Embryonic facial prominence (tissue), 1 donor: ENCODE results near the gene MEMO1.
"Not testable (repeated sequence)": the region's sequence is repeated elsewhere in the genome, so short reads cannot be mapped to it uniquely, and the experiment has no call there.

Experiments used
- DNase-seq: peaks from one replicate; pipeline ENCODE4 v3.0.0-alpha.2; 2016; ENCODE audit errors: extremely low spot score

MEMO1 gene

DNA sequence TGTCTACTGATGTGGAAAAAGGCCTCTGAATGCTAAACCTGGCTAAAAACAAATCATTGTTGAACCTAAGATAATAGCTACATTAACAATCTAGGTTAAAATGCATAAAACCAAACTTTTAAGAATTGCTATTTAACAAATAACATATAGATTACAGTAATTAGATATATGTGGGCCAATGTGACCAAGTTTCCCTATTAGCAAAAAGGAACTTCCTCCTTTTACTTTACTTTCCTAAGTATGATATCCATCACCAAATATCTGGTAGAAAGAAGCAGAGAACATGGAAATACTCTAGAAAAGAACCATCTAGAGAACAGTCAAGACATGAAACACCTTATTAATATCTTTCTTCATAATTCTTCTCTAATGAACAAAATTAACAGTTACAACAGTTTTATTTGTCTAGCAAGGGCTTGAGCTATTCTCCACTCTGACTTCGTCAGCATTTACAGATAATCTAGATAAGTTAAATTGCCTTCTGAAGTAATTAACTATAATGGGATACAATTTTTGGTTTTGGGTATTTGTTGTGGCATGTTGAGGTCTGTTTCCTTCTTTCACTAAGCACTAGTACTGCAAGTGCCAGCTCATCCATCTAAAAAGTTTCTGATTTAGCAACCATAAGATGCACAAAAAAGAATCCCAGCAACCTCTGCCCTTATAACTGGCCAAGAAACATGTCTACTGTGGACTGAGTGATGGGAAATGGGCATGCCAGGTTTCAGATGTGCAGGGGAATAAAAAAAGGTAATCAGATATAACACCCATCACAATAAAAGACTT lies 53.3 kb downstream of the MEMO1 start:
- no peak for DNase-seq

DNA sequence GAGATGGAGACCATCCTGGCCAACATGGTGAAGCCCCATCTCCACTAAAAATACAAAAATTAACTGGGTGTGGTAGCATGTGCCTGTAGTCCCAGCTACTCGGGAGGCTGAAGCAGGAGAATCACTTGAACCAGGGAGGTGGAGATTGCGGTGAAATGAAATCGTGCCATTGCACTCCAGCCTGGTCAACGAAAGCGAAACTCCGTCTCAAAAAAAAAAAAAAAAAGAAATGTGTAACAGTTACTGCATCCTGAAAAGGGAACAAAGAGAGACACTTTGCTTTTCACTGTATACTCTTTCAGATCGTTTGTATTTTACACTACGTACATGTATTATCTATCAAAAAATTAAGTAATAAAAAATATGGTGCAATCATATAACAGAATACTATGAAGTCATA lies 53.9 kb downstream of the MEMO1 start:
- not testable (repeated sequence) for DNase-seq

DNA sequence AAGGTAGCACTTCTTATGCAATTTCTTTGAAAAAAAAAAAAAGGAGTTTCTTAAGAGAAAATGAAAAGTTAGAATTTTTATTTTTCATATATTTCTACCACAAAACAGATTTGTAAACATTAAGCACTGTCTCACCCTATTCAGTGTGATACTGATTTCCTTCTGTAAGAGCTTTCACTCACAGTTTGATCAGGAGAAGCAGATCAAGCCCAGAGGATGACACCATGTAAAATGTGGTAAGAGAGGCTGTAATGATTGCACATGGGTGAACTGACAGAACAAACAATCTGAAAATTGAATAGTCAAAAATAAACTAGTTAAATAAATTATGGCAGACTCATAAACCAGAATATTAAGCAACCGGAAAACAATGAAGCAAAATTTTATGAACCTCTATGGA lies 54.5 kb downstream of the MEMO1 start:
- no peak for DNase-seq

DNA sequence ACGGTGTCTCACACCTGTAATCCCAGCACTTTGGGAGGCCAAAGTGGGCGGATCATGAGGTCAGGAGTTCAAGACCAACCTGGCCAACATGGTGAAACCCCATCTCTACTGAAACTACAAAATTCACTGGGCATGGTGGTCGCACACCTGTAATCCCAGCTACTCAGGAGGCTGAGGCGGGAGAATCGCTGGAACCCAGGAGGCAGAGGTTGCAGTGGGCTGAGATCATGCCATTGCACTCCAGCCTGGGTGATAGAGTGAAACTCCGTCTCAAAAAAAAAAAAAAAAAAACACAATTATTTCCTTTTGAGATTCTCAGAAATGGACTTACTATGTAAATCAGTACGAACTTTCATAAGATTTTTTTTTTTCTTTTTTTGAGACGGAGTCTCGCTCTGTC lies 57.7 kb downstream of the MEMO1 start:
- not testable (repeated sequence) for DNase-seq

DNA sequence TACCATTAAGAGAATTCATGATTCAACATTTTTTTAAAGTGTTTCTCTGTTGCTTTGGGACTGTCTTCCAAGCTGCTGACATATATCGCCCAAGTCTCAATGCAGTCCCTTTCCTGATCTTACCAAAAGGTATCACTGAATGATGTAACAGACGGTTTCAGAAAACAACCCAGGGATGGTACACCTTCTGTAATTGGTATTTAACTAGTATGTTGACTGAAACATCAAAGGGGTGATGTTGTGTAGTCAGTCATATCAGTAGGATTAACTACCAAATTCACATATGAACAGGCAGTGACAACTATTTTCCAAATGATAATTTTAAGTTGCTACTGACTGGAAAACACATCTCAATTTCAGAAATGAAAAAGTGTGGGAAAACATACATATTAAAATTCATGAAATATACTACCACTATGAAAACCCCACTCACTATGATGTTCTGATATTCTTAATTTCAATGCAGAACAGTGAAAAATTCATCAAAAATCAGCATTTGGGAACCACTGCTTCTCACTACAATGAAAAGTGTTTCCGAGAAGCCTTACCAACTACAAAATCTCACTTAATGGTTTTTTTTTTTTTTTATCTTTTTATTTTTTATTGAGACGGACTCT lies 59.8 kb downstream of the MEMO1 start:
- no peak for DNase-seq

DNA sequence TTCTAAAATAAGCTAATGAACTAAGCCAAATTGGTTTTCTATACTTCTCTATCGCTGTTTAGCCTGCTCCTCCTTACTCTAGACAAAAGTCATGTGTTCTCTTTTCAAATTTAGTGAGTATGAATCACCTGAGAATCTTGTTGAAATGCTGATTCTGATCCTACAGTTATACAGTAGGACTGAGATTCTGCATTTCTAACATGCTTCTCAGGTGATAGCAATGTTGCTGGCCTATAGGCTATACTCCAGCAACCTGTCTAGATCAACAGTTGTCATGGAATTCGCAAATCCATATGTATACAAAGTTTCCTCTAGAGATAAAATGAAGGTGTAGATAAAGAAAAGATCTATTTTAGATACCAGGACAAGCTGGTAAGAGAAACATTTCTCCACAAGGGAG lies 62.9 kb downstream of the MEMO1 start:
- DNase-seq = no peak

DNA sequence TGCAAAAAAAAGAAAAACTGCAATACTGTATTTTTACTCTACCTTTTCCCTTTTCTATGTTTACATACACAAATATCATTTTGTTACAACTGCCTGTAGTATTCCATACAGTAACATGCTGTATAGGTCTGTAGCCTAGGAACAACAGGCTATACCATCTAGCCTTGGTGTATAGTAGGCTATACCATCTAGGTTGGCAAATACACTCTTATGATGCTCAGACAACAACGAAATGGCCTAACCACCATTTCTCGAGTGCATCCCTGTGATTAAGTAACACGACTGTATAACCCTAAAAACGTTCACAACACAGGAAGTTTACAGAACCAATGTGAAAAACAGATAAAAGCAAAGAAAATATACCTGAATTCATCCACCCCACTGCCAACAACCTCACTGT lies 64.0 kb downstream of the MEMO1 start:
- no peak for DNase-seq

DNA sequence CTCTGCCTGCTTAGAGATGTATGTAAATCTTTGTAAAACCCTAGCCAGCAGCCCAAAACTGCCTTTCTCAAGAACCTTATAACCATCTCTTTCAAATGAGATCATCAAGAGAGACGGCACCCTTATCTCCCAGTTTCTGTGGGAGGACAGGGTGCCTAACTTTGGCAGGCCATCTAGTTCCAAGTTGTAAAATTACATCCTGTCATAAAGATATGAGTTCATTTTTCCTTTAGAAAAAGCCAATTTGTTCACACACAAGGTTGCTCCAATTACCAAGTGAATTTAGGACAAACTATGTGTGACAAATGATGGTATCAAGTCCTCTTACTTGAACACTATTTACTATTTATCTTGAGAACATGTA lies 65.3 kb downstream of the MEMO1 start:
- no peak for DNase-seq

DNA sequence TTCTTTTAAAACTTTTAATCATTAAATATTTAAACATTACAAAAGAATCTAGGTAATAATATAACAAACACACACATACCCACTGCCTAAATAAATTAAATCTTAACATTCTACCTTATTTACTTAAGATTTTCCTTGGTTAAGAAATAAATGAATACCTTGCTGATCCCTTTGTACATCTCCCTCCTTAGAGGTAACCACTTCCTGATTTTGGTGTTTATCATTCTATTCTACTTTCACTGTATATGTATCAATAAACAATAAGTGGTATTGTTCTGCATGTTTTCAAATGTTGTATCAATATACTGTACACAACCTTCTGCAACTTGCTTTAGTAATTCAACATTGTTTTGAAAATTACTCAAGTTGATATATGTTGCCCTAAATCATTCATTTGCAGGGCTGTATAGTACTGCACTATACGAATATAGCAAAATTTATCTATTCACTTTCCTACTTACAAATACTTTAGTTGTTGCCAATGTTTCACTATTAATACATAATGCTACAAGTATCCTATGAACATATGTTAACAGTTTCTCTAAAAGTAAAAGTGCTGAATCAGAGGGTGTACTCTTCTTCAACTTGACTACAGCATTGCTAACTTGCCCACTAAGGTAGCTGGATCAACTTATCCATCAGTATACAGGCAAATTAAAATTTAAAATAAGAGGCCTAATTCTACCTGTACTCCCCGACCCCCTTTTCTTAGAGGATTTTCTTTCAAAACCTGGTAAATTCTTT lies 65.8 kb downstream of the MEMO1 start:
- DNase-seq = no peak

DNA sequence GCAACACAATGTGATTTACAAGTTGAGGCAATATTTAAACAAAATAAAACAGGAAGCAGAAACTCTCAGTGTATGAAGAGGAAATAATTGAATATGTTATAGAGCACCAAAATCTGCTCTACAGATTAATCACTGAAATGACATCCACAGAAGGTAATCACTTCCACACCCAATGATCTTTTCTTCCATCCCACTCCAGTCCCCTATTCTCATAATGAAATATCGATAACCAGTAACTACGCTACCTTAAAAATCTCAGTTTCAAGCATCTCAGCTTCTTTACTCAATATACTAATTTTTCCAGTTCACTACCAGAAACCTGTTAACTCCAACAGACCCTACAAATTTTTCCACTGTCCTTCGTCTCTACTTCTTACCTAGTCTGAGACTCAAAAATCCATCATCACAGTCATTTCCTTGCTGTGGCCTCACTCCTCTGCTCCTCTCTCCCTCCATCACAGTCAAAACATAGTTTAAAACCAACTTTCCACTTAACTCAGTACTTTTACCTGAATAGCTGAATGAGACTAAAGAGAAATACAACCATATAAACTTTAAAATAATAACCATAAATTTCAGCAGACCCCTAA lies 67.1 kb downstream of the MEMO1 start:
- no peak for DNase-seq

DNA sequence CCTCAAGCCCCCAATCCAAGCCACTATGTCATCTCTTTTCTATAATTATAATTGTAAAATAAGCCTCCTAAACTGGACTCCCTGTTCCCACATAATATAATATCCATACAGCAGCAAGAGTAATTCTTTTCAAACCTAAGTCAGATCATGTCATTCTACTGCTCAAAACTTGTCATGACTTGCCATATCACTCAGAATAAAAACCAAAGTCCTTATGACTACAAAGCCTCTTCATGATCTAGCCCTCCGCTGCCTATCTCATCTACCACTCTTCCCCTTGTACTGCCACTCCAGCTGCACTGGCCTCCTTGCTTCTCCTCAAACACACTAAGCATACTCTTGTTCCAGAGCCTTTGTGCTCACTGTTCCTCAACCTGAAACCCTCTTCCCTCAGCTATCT lies 69.9 kb downstream of the MEMO1 start:
- DNase-seq = no peak

DNA sequence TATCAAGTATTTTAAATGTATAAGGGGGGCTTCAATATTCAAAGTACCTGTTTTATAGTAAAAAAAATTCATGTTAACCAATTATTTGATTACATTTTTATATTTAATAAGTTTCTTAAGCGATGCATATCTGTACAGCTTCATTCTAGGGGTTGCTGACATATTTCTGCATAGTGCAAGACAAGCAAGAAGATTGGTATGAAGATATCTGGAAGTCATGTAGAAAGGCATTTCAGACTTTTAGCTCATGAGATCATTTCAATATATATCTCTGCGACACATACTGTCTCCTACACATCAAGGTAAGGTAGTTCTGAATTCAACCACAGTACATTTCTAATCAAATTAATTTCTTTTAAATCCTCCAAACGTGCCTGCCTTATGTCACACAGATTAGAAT lies 73.1 kb downstream of the MEMO1 start:
- DNase-seq = no peak

DNA sequence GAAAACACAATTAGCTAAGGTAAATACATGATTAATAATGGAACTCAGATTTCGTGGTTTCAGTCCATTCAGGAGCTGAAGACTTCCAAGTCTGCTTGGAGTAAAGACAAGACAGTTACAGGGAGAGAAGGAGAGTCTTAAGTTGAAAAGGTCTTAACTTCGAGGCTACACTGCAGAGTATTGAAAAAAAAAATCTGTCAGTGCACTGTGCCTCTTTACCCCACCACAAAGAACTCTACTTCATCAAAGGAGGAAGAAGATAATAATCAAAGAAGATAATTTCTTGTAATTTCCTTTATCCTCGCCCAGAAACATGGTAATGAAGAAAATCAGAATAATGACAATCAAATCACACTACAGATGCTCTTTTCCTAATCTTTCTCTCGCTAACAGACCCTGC lies 75.4 kb downstream of the MEMO1 start:
- no peak for DNase-seq

DNA sequence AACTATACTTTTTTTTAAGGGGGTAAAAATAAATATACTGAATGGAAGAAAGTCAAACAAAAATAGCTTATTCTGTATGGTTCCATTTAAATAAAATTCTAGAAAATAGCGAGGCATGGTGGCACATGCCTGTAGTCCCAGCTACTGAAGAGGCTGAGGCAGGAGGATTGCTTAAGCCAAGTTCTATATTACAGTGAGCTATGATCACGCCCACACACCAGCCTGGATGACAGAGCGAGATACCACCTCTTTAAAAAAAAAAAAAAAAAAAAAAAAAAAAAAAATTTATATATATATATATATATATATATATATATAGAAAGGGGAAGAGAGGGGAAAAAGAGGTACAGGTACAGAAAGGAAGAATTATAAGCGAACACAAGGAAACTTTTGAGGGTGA lies 77.7 kb downstream of the MEMO1 start:
- no peak for DNase-seq

DNA sequence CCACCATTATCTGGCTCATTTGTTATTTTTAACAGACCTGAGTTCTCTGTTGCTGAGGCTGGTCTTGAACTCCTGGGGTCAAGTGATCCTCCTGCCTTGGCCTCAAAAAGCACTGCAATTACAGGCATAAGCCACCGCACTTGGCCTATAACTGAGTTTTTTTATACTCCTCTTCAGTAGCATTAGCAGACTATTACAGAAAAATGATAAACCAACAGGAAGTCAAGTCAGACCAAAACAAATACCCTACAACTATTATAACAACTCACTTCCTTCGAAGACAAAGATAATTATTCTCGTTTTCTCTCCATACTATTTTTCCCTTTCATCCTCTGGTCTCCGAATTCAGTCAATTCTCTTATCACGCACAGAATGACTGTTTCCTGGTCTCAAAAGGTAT lies 78.2 kb downstream of the MEMO1 start:
- DNase-seq = no peak

DNA sequence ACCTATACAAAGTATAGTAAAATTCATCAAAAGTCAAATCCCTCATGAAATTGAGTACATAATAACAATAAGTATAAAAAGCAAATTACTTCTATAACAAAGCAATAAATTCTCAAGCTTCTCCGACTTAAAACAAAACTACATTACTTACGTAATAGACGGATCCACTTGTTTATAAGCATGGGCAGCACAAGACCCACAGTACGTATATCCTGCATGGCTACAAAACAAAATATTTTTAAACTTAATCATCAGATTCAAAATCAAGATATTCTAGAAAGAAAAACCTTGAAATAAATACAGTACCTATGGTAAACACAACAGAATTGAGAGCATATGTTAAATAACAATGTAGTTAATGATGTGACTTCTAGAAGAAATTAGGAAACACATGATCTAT lies 78.9 kb downstream of the MEMO1 start:
- DNase-seq = no peak

DNA sequence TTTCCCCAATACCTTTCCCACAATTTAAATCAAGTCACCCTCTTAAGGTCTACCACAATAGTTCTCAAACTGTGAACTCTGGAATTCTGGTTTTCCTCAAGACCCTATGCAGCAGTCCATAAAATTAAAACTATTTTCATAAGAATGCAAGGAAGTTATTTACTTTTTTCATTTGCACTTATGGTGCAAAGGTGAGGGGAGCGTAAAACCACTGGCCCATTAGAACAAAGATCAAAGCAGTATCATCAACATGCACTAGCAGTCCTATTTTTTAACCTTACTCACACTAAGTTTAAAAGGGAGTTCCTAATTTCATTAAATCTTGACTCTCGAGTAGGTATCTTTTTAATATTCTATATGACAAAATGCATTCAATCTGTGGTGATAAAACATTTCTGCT lies 85.3 kb downstream of the MEMO1 start:
- DNase-seq = no peak

DNA sequence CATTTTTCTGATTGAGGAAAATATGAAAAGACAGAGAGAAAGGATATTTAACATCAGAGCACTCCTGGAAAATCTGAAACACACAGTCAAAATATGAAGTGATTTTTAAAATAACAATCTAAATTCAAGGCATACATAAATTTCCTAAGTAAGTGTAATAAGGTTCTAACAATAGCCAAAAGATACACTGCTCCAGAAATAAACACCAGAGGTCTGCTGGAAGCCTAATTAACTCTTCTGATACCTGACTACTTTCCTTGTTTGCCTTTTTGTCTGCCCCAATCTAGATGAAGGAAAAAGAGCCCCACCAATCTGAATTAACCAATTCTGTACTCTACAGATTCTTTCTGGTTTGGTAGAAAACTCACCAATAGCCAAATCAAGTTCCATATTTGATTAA lies 87.1 kb downstream of the MEMO1 start:
- no peak for DNase-seq

DNA sequence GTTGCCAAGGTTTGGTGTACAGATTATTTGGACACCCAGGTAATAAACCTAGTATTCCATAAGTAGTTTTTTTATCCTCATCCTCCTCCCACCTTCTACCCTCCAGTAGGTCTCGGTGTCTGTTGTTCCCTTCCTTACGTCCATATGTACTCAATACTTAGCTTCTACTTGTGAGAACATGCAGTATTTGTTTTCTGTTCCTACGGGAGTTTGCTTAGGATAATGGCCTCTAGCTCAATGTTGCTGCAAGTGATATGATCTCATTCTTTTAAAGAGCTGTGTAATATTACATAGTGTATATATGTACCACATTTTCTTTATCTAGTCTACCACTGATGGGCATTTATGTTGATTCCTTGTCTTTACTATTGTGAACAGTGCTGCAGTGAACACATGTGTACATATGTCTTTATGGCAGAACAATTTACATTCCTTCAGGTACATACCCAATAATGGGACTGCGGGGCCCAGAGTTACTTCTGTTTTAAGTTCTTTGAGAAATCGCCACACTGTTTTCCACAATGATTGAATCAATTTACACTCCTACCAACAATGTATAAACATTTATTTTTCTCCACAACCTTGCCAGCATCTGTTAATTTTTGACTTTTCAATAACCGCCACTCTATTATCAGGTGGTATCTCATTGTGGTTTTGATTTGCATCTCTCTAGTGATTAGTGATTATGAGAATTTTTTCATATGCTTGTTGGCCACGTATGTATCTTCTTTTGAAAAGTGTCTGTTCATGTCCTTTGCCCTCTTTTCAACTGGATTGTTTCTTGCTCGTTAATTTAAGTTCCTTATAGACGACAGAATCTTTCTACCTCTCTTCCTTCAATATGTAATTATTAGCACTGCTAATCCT lies 88.0 kb downstream of the MEMO1 start:
- no peak for DNase-seq

DNA sequence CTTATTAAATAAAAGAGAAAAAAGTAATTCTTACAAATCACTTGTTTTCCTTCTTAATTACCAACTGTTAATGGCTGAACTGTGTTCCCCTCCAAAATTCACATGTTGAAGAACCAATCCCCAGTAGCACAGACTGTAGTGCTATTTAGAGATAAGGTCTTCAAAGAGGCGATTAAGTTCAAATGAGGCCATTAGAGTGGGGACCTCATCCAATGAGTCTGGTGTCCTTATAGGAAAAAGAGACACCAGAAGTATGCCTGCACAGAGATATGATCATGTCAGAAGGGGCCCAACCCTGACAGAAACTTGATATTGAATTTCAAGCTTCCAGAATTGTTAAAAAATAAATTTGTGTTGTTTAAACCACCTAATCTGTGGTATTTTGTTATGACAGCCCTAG lies 89.8 kb downstream of the MEMO1 start:
- no peak for DNase-seq

DNA sequence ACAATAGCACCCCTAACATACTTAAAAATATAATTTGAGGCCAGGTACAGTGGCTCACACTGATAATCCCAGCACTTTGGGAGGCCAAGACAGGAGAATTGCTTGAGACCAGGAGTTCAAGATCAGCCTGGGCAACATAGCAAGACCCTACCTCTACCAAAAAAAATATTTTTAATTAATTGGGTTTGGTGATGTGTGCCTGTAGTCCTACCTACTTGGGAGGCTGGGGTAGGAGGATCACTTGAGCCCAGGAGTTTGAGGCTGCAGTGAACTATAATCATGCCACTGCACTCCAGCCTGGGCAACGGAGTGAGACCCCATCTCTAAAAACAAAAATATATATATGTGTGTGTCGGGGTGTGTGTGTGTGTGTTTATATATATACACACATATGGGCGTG lies 91.3 kb downstream of the MEMO1 start:
- no peak for DNase-seq

DNA sequence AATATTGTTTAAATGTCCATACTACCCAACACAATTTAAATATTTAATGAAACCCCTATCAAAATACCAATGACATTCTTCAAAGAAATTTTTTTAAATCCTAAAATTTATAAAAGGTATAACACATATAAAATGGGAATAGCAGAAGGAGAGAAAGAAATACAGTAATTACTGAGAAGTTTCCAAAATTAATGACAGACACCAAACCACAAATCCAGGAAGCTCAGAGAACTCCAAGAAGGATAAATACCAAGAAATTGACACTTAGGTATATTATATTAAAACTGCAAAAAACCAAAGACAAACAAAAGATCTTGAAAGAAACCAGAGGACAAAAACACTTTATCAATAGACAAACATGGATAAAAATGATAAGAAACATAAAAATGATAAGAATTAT lies 101.1 kb downstream of the MEMO1 start:
- DNase-seq = no peak
